ENCODE data around the gene TRIM49D2.
"Not testable (repeated sequence)": the region's sequence is repeated elsewhere in the genome, so short reads cannot be mapped to it uniquely, and the experiment has no call there.

Gene TRIM49D2, protein sequence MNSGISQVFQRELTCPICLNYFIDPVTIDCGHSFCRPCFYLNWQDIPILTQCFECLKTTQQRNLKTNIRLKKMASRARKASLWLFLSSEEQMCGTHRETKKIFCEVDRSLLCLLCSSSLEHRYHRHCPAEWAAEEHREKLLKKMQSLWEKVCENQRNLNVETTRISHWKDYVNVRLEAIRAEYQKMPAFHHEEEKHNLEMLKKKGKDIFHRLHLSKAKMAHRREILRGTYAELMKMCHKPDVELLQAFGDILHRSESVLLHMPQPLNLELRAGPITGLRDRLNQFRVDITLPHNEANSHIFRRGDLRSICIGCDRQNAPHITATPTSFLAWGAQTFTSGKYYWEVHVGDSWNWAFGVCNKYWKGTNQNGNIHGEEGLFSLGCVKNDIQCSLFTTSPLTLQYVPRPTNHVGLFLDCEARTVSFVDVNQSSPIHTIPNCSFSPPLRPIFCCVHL

DNA sequence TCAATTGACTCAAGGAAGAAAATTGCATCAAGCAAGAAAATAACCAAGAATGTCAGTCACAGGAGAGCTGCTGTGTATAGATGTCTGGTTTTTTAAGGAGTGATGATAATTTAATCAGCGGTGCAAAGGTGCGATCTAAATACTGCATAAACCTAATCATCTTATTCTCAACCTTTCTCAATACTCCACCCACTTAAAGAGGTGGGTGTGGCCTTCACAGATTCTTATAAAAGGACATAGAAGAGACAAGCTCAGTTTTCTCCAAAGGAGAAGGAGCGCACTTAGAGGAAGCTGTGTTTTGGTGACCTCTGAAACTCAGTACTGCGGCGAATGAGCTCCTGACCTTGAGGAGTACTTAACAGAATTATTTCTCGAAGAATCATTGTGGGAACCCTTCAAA, at the start of gene TRIM49D2:
Gene TRIM49D2, plus strand, starts transcription at position 301 of the 400 bp plus-strand sequence. CDS start 2,698 bp downstream, outside the sequence.
- not testable (repeated sequence) for H3K4me1 Mint-ChIP-seq; H3K27ac Mint-ChIP-seq; H3K9me3 Mint-ChIP-seq; H3K27me3 Mint-ChIP-seq; H3K4me3 Mint-ChIP-seq; H3K36me3 Mint-ChIP-seq; ATAC-seq (ENCODE audit: low read depth); DNase-seq (ENCODE audit: low spot score in 2 of 2)

DNA sequence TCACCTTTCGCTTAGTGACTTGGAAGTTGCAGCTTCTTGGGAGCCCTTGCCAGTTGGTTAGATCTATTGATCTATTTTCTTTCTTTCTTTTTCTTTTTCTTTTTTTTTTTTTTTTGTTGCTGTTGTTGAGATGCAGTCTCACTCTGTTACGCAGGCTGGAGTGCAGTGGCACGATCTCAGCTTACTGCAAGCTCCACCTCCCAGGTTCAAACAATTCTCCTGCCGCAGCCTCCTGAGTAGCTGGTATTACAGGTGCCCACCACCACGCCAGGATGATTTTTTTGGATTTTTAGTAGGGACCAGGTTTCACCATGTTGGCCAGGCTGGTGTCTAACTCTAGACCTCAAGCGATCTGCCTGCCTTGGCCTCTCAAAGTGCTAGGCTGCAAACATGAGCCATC, 46.4 kb upstream of the TRIM49D2 start:
- not testable (repeated sequence) for H3K27ac Mint-ChIP-seq; H3K27me3 Mint-ChIP-seq; H3K36me3 Mint-ChIP-seq; H3K4me1 Mint-ChIP-seq; H3K4me3 Mint-ChIP-seq; DNase-seq (ENCODE audit: low spot score in 2 of 2); ATAC-seq (ENCODE audit: low read depth); H3K9me3 Mint-ChIP-seq

DNA sequence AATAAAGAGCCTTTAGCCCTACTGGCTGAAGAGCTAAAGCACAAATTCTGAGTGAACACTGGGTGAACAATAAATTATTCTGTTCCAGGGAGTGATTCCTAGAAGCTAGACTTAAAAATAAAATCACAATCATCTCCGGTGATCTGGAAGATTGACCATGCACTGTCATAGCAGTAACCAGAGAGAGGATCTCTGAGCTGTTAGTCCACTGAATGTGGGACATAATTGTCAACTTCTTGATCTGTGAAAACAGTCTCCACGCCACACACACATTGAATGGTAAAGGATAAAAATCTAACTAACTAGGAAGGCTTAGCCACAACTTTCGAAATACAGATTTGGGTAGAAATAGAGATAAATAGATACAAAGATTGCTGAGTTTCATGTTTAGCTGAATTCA, 30.6 kb upstream of the TRIM49D2 start:
- not testable (repeated sequence) for H3K4me1 Mint-ChIP-seq; H3K27me3 Mint-ChIP-seq; DNase-seq (ENCODE audit: low spot score in 2 of 2); H3K9me3 Mint-ChIP-seq; ATAC-seq (ENCODE audit: low read depth); H3K27ac Mint-ChIP-seq; H3K36me3 Mint-ChIP-seq; H3K4me3 Mint-ChIP-seq

DNA sequence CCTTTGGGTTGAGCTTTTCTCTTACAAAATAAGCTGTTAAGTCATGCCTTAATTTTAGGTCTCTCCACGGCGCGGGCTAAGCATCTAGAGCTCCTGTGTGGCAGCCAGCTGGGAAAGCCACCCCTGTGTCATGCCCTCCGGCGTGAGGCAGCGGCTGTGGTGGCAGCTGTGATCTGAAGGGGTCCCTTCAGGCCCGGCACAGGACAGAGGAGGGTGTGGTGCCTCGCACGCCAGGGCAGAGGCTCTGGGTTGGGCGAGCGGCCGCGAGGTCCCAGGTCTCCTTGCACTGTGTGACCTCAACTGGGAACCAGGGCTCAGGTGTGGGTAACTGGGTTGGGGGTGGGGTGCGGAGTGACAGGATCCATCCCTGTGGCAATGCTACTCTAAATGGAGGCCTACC, 23.1 kb upstream of the TRIM49D2 start:
- ATAC-seq (ENCODE audit: low read depth); H3K4me3 Mint-ChIP-seq; H3K36me3 Mint-ChIP-seq; H3K27me3 Mint-ChIP-seq; H3K4me1 Mint-ChIP-seq; DNase-seq (ENCODE audit: low spot score in 2 of 2); H3K9me3 Mint-ChIP-seq; H3K27ac Mint-ChIP-seq: not testable (repeated sequence)

DNA sequence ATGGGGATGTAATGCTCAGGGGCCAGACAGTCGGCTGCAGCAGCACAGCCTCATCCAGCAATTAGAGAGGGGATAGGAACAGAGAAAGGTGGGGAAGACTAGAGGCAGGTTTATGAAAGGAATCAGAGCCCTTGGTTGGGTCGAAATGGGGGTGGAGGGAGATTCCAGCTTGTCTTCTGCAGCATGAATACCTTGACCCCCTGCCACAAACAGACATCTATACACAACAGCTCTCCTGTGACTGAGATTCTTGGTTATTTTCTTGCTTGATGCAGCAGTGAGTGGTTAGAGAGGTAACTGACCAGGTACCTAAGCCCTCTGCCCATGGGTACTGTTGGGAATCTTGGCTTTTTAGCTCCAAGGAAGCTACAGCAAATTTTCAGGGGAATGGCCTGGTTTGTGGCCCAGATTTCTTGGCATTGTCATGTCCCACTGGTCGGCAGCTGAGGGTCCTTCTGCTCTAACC, 1.6 kb upstream of the TRIM49D2 start, which contains the start of gene TRIM49D1:
Gene TRIM49D1, minus strand, starts transcription at position 51 of the 466 bp plus-strand sequence. CDS start 4,535 bp downstream, outside the sequence.
- DNase-seq (ENCODE audit: low spot score in 2 of 2), result no peak
- H3K36me3 Mint-ChIP-seq, result no peaks in the 10 kb centered on the region
- no peak within 1 kb of the TSS for H3K27ac Mint-ChIP-seq
- no peaks in the 10 kb centered on the region for H3K9me3 Mint-ChIP-seq
- no peaks in the 10 kb centered on the region for H3K27me3 Mint-ChIP-seq
- no peaks in the 10 kb centered on the region for H3K4me1 Mint-ChIP-seq
- no peak within 1 kb of the TSS for H3K4me3 Mint-ChIP-seq
- ATAC-seq (ENCODE audit: low read depth), result no peak

DNA sequence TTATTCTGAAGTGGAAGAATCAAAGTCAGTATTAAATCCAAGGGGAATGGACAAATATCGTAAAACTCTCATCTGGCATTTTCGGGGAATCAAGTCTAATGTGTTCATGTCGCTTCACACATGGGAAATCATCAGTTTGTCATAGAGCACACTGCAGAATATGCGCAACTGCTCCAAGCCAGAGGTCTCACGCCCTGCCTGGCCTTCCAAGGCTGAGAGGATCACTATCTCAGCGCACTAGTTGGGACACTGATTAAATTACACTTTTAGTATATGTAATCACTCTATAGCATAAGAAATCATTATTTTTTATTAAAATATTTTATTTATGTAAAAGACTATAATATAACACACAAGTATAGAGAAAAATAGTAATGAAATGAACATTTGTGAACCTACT, 37.0 kb downstream of the TRIM49D2 start:
- H3K4me3 Mint-ChIP-seq; H3K9me3 Mint-ChIP-seq; DNase-seq (ENCODE audit: low spot score in 2 of 2); H3K27ac Mint-ChIP-seq; ATAC-seq (ENCODE audit: low read depth); H3K4me1 Mint-ChIP-seq; H3K36me3 Mint-ChIP-seq; H3K27me3 Mint-ChIP-seq: not testable (repeated sequence)

DNA sequence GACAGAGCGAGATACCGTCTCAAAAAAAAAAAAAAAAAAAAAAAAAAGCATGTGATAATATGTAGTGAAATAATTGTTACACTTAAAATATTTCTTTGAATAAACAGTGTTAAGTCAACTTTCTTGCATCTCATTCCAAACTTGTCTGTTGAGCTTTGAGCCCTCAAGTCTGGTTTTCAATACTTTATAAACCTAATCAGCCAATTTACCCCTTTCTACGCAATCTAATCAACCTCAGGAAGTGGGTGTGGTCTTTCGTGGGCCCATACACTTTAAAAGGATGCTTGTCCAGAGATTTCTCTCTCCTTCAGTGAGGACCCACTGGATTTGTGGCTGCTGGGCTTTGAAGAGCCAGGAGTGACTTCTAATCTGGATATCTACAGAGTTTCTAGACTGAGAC, 41.9 kb downstream of the TRIM49D2 start, which contains the start of gene TRIM64:
Gene TRIM64, plus strand, starts transcription at position 301 of the 400 bp plus-strand sequence. CDS start 2,467 bp downstream, outside the sequence.
- not testable (repeated sequence) for H3K36me3 Mint-ChIP-seq; H3K4me1 Mint-ChIP-seq; H3K4me3 Mint-ChIP-seq; H3K27me3 Mint-ChIP-seq; H3K27ac Mint-ChIP-seq; DNase-seq (ENCODE audit: low spot score in 2 of 2); ATAC-seq (ENCODE audit: low read depth); H3K9me3 Mint-ChIP-seq
